Fibroblast of villous mesenchyme (primary cell): ENCODE measurements around the gene MYMK. TPM values are rescaled to one million over a fixed set of nuclear protein-coding genes. Genes with fewer than 3 reads are reported as not detected.

Experiments used
- DNase-seq: peaks from one replicate; pipeline ENCODE4 v3.0.0-alpha.2; 2010; ENCODE audit warnings: low read depth
- H3K4me3 ChIP-seq: 2 replicates; pipeline ENCODE4 v1.5.1; 2011; ENCODE audit warnings: low read depth, mild to moderate bottlenecking, low read length
- total RNA-seq: library from RNA; depleted of rRNA; stranded (reverse); fragments of >200 nt; gene quantifications from 2 replicates; pipeline ENCODE4 v1.2.3, GENCODE V29; 2012
- TF ChIP-seq, protein P1 (sequence below): IDR thresholded peaks from 2 replicates; pipeline ENCODE4 v1.5.1; 2012; ENCODE audit warnings: low read depth, mild to moderate bottlenecking, low read length; ENCODE audit not compliant: insufficient read depth

Gene MYMK
- total RNA-seq, 1 donor = not detected

DNA sequence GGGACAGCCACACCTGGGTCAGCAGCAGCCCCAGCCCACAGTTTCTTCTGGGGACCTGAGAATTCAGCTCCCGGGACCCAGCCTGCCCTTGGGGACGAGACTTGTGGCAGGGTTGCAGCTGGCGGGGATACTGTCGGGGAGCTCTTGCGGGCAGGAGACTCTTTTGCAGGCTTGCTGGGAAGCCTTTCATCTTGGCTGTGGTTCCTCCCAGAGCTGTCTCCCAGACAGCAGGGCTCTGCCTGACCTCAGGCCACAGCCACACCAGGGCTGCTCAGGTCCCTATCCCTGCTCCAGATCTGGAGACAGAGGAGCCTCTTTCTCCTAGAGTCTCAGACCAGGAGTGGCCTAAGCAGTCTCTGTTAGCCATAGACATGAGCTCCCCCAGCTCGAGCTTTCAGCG is 4.7 kb upstream of the MYMK start:
- DNase-seq = no peak
- H3K4me3 ChIP-seq = no peak overlapping the region
- TF ChIP-seq, protein P1, sequence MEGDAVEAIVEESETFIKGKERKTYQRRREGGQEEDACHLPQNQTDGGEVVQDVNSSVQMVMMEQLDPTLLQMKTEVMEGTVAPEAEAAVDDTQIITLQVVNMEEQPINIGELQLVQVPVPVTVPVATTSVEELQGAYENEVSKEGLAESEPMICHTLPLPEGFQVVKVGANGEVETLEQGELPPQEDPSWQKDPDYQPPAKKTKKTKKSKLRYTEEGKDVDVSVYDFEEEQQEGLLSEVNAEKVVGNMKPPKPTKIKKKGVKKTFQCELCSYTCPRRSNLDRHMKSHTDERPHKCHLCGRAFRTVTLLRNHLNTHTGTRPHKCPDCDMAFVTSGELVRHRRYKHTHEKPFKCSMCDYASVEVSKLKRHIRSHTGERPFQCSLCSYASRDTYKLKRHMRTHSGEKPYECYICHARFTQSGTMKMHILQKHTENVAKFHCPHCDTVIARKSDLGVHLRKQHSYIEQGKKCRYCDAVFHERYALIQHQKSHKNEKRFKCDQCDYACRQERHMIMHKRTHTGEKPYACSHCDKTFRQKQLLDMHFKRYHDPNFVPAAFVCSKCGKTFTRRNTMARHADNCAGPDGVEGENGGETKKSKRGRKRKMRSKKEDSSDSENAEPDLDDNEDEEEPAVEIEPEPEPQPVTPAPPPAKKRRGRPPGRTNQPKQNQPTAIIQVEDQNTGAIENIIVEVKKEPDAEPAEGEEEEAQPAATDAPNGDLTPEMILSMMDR = no peak

DNA sequence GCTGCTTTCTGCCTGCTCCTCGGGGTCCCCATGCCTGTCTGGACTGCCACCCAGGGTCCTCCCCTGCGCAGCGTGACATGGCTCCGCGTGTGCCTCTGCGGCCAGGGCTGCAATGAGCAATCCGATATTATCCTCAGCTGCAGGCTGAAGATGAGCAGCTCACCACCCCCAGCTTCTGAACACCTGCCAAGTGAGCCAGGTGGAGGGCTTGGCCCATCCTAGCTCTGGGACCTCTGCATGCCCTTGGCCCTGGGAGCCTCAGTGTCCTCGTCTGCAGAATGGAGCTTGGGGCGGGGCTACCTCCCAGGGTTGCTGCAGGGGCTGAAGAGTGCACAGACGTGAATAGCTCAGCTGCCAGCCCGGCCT is 4.1 kb upstream of the MYMK start:
- no peak overlapping the region for H3K4me3 ChIP-seq
- no peak for DNase-seq
- TF ChIP-seq, protein P1 = no peak

DNA sequence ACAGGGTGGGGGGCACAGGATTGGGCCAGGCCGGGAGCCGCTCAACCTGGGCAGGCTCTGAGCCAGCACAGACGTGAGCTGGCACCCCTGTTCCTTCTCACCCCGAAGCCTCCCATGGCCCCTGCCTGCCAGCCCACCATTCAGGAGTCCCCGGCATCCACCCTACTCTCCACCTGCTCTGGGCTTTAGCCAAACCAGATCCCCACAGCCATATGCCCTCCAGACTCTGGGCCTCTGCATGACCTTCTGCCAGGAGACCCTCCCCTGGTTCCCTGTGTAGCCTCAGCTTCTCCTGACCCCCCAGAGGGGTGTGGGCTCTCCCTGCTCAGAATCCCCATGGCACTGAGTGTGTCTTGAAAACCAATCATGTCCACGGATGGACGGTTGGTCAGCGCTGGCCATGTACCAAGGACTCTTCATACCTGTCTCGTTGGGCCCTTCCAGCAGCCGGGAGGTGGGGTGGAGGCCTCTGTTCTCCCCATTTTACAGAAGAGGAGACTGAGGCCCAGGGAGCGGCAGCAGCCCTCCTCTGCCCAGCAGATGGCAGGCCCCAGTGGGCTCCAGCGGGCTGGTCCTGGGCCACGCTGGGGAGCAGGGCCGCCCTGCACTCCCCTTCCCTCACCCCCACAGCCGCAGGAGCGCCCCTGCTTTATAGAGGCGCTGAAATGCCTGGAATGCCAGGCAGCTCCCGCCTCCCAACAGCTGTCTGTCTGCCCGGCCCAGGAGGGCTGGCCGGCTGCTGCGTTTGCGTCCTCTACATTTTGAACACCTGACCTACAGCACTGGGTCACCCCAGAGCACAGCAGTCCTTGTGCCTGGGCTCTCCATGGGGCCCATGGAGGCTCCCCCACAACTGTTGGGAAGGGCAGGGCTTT is 3.5 kb upstream of the MYMK start:
- TF ChIP-seq, protein P1 = no peak
- no peak for DNase-seq
- no peak overlapping the region for H3K4me3 ChIP-seq

DNA sequence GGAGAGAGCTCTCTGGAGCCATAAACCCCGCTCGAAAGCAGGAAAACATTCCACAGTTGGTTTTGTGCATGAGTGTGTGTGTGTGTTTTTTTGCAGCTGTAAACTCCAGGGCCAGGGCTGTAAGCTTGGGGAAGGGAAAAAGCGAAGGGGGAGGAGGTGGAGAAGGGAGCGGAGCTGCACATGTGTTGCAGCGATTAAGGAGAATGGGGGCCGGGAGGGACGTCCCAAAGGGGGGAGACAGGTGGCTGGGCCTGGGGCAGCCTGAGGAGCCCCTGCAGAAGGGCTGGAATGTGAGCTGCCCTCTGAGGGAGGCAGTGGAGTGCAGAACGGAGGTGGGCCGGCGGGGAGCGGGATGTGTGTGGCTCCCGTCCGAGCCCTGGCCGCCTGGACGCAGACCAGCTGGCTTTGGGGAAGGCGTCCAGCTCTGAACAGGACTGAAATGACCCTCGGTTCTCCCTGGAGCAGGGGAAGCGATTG is 2.7 kb upstream of the MYMK start:
- no peak overlapping the region for H3K4me3 ChIP-seq
- peak; percentile 46 for DNase-seq
- TF ChIP-seq, protein P1 = no peak

DNA sequence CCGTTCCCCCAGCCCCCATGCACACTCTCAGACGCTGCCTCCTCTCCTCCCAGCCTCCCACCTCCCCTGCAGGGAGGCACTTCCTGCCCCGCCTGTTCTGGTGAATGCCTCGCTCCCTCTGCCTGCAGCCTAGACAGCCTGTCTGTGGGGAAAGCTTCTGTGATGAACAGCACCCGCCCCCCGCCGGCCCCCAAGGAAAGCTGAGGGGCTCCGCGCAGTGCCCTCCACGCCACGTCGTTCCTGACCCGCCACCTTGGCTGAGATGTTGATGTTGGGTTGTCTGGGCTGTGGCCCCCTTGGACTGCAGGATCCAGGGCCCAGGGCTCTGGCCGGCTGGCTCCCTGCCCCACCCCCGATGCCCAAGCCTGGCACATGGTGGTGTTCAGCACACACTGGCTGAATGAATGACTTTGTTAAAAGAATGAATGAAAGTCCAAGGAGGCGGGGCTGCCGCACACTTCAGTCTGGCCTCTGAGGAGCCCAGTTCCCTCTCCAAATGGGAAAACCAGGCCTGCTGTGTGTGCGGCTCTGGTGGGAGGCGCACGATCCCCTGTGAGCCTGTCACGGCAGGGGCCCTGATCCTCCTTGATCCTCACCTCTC is 2.1 kb upstream of the MYMK start:
- TF ChIP-seq, protein P1 = no peak
- DNase-seq = no peak

DNA sequence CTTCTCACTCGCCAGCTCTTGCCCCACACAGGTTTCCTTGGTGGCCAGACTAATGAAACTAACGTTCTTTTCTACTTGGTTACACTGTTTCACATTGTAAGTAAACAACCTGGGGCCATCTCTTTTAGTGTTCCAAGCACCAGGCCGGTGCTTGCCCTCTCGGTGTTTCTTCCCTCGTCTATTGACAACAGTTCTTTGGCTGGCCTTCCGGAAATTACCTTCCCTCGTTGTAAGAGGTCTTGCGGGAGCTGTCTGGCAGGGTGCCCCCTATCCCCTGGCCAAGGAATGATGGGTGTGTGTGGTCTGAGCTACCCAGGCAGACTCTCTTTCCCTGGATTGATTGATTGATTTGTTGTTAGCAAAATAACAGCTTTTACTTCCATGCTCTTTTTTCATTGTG is 918 bp upstream of the MYMK start:
- TF ChIP-seq, protein P1 = no peak
- H3K4me3 ChIP-seq = no peak overlapping the region
- DNase-seq = no peak

More for the DNA sequence above, 2.1 kb upstream of the MYMK start:
- no peak overlapping the region for H3K4me3 ChIP-seq
